Activated T-cell treated with anti-CD3 and anti-CD28 coated beads, Interleukin-2, amount 50 U/mL, for 48 hours (primary cell): ENCODE measurements around the gene CCM2.

Experiments
- DNase-seq, 2 experiments: peaks; one replicate each; pipeline ENCODE4 v3.0.0-alpha.2; 2020

CCM2 gene

GRCh38 chr7:44969049-44969700 lies 30.8 kb upstream of the CCM2 start:
- peak; percentile 17 to 19 for DNase-seq

GRCh38 chr7:44969701-44970522 lies 30.1 kb upstream of the CCM2 start:
- DNase-seq = peak; percentile 17 to 21

- no peak for DNase-seq
Measured at GRCh38 chr7:44970523-44971051, 29.4 kb upstream of the CCM2 start.

GRCh38 chr7:44971188-44971901 lies 28.7 kb upstream of the CCM2 start:
- no peak for DNase-seq

GRCh38 chr7:44971902-44972441 lies 28.0 kb upstream of the CCM2 start:
- no peak for DNase-seq

GRCh38 chr7:44972562-44972961 lies 27.4 kb upstream of the CCM2 start:
- no peak for DNase-seq

GRCh38 chr7:44973610-44974401 lies 26.2 kb upstream of the CCM2 start:
- peak; percentile 72 to 74 for DNase-seq

- DNase-seq = no peak
Measured at GRCh38 chr7:44974549-44974948, 25.5 kb upstream of the CCM2 start.

GRCh38 chr7:44975331-44976039 lies 24.5 kb upstream of the CCM2 start:
- DNase-seq = no peak

- DNase-seq = peak in 1 of 2 experiments; percentile 24
Measured at GRCh38 chr7:44976040-44976745, 23.8 kb upstream of the CCM2 start.

GRCh38 chr7:44976746-44977196 lies 23.2 kb upstream of the CCM2 start:
- no peak for DNase-seq

GRCh38 chr7:44977304-44977958 lies 22.6 kb upstream of the CCM2 start:
- peak; percentile 85 to 89 for DNase-seq

- peak; percentile 55 to 61 for DNase-seq
Measured at GRCh38 chr7:44977959-44978335, 22.1 kb upstream of the CCM2 start.

- DNase-seq = peak; percentile 91 to 92
Measured at GRCh38 chr7:44978511-44979366, 21.3 kb upstream of the CCM2 start, which contains the start of gene MYO1G. MYO1G (minus strand) TSS chr7:44979015; CDS start chr7:44978961, 54 bp downstream.

- peak in 1 of 2 experiments; percentile 66 for DNase-seq
Measured at GRCh38 chr7:44979481-44980392, 20.3 kb upstream of the CCM2 start.

GRCh38 chr7:44980393-44981034 lies 19.5 kb upstream of the CCM2 start:
- peak; percentile 83 to 87 for DNase-seq

GRCh38 chr7:44981035-44981706 lies 18.8 kb upstream of the CCM2 start:
- DNase-seq = peak; percentile 79
